ENCODE data around the gene TUBA1A. TPM values are rescaled to one million over a fixed set of nuclear protein-coding genes. Genes with fewer than 3 reads are reported as not detected.

TUBA1A gene
- 10 to 100 TPM; 23.5 to 37.0 (median 24.7) TPM for total RNA-seq

- DNase-seq (peak; percentile 82), ATAC-seq (peak; percentile 94 to 95)
- Mint-ChIP-seq H3K36me3 (ENCODE audit: insufficient read depth) (peaks cover 13% of the 10 kb centered on the region), H3K4me3 (peak within 1 kb of the TSS; percentile 95), H3K9me3 (no peaks in the 10 kb centered on the region), H3K4me1 (ENCODE audit: low read depth) (peaks cover 18% of the 10 kb centered on the region), H3K27me3 (ENCODE audit: low read depth) (no peaks in the 10 kb centered on the region)
Observed at GRCh38 chr12:49188916-49189367, at the start of gene TUBA1A. Gene TUBA1A, minus strand, starts transcription at chr12:49189080. Its CDS starts 101 bp downstream, at chr12:49188979.

GRCh38 chr12:49236423-49236822 is 47.5 kb upstream of the TUBA1A start:
- Mint-ChIP-seq H3K4me1 (ENCODE audit: low read depth) (peaks cover 13% of the 10 kb centered on the region), H3K36me3 (ENCODE audit: insufficient read depth) (no peaks in the 10 kb centered on the region), H3K4me3 (no peak overlapping the region), H3K27me3 (ENCODE audit: low read depth) (peaks cover 4% of the 10 kb centered on the region), H3K9me3 (no peaks in the 10 kb centered on the region)
- no peak for DNase-seq
- ATAC-seq, result no peak

GRCh38 chr12:49233842-49234526 is 45.1 kb upstream of the TUBA1A start:
- H3K27me3 Mint-ChIP-seq (ENCODE audit: low read depth), result no peaks in the 10 kb centered on the region
- H3K9me3 Mint-ChIP-seq, result no peaks in the 10 kb centered on the region
- H3K4me3 Mint-ChIP-seq, result peak overlapping the region; percentile 47
- ATAC-seq (no peak), DNase-seq (no peak)
- H3K36me3 Mint-ChIP-seq (ENCODE audit: insufficient read depth), result no peaks in the 10 kb centered on the region
- peaks cover 13% of the 10 kb centered on the region for H3K4me1 Mint-ChIP-seq (ENCODE audit: low read depth)

- Mint-ChIP-seq H3K27me3 (ENCODE audit: low read depth) (no peaks in the 10 kb centered on the region), H3K4me3 (peak overlapping the region; percentile 47), H3K36me3 (ENCODE audit: insufficient read depth) (no peaks in the 10 kb centered on the region), H3K9me3 (no peaks in the 10 kb centered on the region), H3K4me1 (ENCODE audit: low read depth) (peaks cover 13% of the 10 kb centered on the region)
- no peak for DNase-seq
- no peak for ATAC-seq
Observed at GRCh38 chr12:49232940-49233841, 44.3 kb upstream of the TUBA1A start.

GRCh38 chr12:49231878-49232655 is 43.2 kb upstream of the TUBA1A start:
- Mint-ChIP-seq H3K4me1 (ENCODE audit: low read depth) (peaks cover 13% of the 10 kb centered on the region), H3K4me3 (no peak overlapping the region), H3K36me3 (ENCODE audit: insufficient read depth) (no peaks in the 10 kb centered on the region), H3K27me3 (ENCODE audit: low read depth) (no peaks in the 10 kb centered on the region), H3K9me3 (no peaks in the 10 kb centered on the region)
- ATAC-seq (no peak), DNase-seq (no peak)

- DNase-seq, result no peak
- H3K4me3 Mint-ChIP-seq, result no peak overlapping the region
- H3K27me3 Mint-ChIP-seq (ENCODE audit: low read depth), result no peaks in the 10 kb centered on the region
- no peaks in the 10 kb centered on the region for H3K36me3 Mint-ChIP-seq (ENCODE audit: insufficient read depth)
- H3K4me1 Mint-ChIP-seq (ENCODE audit: low read depth), result peaks cover 6% of the 10 kb centered on the region
- no peaks in the 10 kb centered on the region for H3K9me3 Mint-ChIP-seq
- no peak for ATAC-seq
Observed at GRCh38 chr12:49230805-49231194, 41.9 kb upstream of the TUBA1A start.

- Mint-ChIP-seq H3K9me3 (no peaks in the 10 kb centered on the region), H3K36me3 (ENCODE audit: insufficient read depth) (no peaks in the 10 kb centered on the region), H3K4me3 (no peak overlapping the region), H3K27me3 (ENCODE audit: low read depth) (no peaks in the 10 kb centered on the region), H3K4me1 (ENCODE audit: low read depth) (peaks cover 5% of the 10 kb centered on the region)
- ATAC-seq (no peak), DNase-seq (no peak)
Observed at GRCh38 chr12:49230176-49230804, 41.4 kb upstream of the TUBA1A start.

- ATAC-seq, result no peak
- no peak overlapping the region for H3K4me3 Mint-ChIP-seq
- H3K9me3 Mint-ChIP-seq, result no peaks in the 10 kb centered on the region
- H3K4me1 Mint-ChIP-seq (ENCODE audit: low read depth), result no peaks in the 10 kb centered on the region
- no peaks in the 10 kb centered on the region for H3K36me3 Mint-ChIP-seq (ENCODE audit: insufficient read depth)
- H3K27me3 Mint-ChIP-seq (ENCODE audit: low read depth), result no peaks in the 10 kb centered on the region
- DNase-seq, result no peak
Observed at GRCh38 chr12:49228653-49229052, 39.8 kb upstream of the TUBA1A start.

- no peaks in the 10 kb centered on the region for H3K27me3 Mint-ChIP-seq (ENCODE audit: low read depth)
- H3K4me1 Mint-ChIP-seq (ENCODE audit: low read depth), result no peaks in the 10 kb centered on the region
- H3K9me3 Mint-ChIP-seq, result no peaks in the 10 kb centered on the region
- DNase-seq, result no peak
- H3K4me3 Mint-ChIP-seq, result no peak overlapping the region
- ATAC-seq, result no peak
- no peaks in the 10 kb centered on the region for H3K36me3 Mint-ChIP-seq (ENCODE audit: insufficient read depth)
Observed at GRCh38 chr12:49227713-49228112, 38.8 kb upstream of the TUBA1A start.

- no peak for ATAC-seq
- no peaks in the 10 kb centered on the region for H3K4me1 Mint-ChIP-seq (ENCODE audit: low read depth)
- H3K9me3 Mint-ChIP-seq, result no peaks in the 10 kb centered on the region
- H3K27me3 Mint-ChIP-seq (ENCODE audit: low read depth), result no peaks in the 10 kb centered on the region
- H3K36me3 Mint-ChIP-seq (ENCODE audit: insufficient read depth), result no peaks in the 10 kb centered on the region
- DNase-seq, result no peak
- H3K4me3 Mint-ChIP-seq, result no peak overlapping the region
Observed at GRCh38 chr12:49225576-49226166, 36.8 kb upstream of the TUBA1A start.

GRCh38 chr12:49223590-49224369 is 34.9 kb upstream of the TUBA1A start:
- no peaks in the 10 kb centered on the region for H3K9me3 Mint-ChIP-seq
- H3K36me3 Mint-ChIP-seq (ENCODE audit: insufficient read depth), result no peaks in the 10 kb centered on the region
- H3K27me3 Mint-ChIP-seq (ENCODE audit: low read depth), result no peaks in the 10 kb centered on the region
- ATAC-seq, result no peak
- no peak for DNase-seq
- no peaks in the 10 kb centered on the region for H3K4me1 Mint-ChIP-seq (ENCODE audit: low read depth)
- H3K4me3 Mint-ChIP-seq, result no peak overlapping the region

GRCh38 chr12:49223122-49223521 is 34.2 kb upstream of the TUBA1A start:
- Mint-ChIP-seq H3K27me3 (ENCODE audit: low read depth) (no peaks in the 10 kb centered on the region), H3K4me1 (ENCODE audit: low read depth) (no peaks in the 10 kb centered on the region), H3K4me3 (no peak overlapping the region), H3K9me3 (no peaks in the 10 kb centered on the region), H3K36me3 (ENCODE audit: insufficient read depth) (no peaks in the 10 kb centered on the region)
- no peak for ATAC-seq
- DNase-seq, result no peak

- ATAC-seq, result no peak
Observed at GRCh38 chr12:49220972-49221371, 32.1 kb upstream of the TUBA1A start.

More at GRCh38 chr12:49220972-49221371, 32.1 kb upstream of the TUBA1A start:
- H3K36me3 Mint-ChIP-seq (ENCODE audit: insufficient read depth), result no peaks in the 10 kb centered on the region
- no peak for DNase-seq
- no peaks in the 10 kb centered on the region for H3K27me3 Mint-ChIP-seq (ENCODE audit: low read depth)
- no peaks in the 10 kb centered on the region for H3K9me3 Mint-ChIP-seq
- H3K4me3 Mint-ChIP-seq, result no peak overlapping the region
- H3K4me1 Mint-ChIP-seq (ENCODE audit: low read depth), result no peaks in the 10 kb centered on the region

Measured in activated T-cell treated with anti-CD3 and anti-CD28 coated beads, Interleukin-2, amount 50 U/mL, for 4 hours (primary cell).